Parathyroid adenoma (tissue), 2 donors: ENCODE results near the gene MRPL23.

Experiments used
- H2AFZ ChIP-seq: fragments of 300-600 bp; sonication (generic); one replicate; pipeline ENCODE4 v1.7.0; 2017; ENCODE audit warnings: antibody characterized with exemption, mild to moderate bottlenecking
- H3K27ac ChIP-seq: fragments of 300-600 bp; sonication (generic); one replicate; pipeline ENCODE4 v1.7.0; 2017
- H3K27me3 ChIP-seq: fragments of 300-600 bp; sonication (generic); one replicate; pipeline ENCODE4 v1.7.0; 2017; ENCODE audit warnings: low read length; ENCODE audit not compliant: control insufficient read depth, insufficient read depth
- H3K36me3 ChIP-seq: fragments of 300-600 bp; sonication (generic); one replicate; pipeline ENCODE4 v1.7.0; 2017; ENCODE audit warnings: low read length; ENCODE audit not compliant: control insufficient read depth, insufficient read depth
- H3K4me1 ChIP-seq: fragments of 300-600 bp; sonication (generic); one replicate; pipeline ENCODE4 v1.7.0; 2017; ENCODE audit warnings: control low read depth
- H3K4me2 ChIP-seq: fragments of 300-600 bp; sonication (generic); one replicate; pipeline ENCODE4 v1.7.0; 2017; ENCODE audit warnings: low read length
- H3K4me3 ChIP-seq: fragments of 300-600 bp; sonication (generic); one replicate; pipeline ENCODE4 v1.7.0; 2017; ENCODE audit warnings: low read depth, low read length
- H3K79me2 ChIP-seq: fragments of 300-600 bp; sonication (generic); one replicate; pipeline ENCODE4 v1.7.0; 2017; ENCODE audit warnings: control low read depth
- H3K9ac ChIP-seq: fragments of 300-600 bp; sonication (generic); one replicate; pipeline ENCODE4 v1.7.0; 2017; ENCODE audit warnings: mild to moderate bottlenecking
- H3K9me3 ChIP-seq: fragments of 300-600 bp; sonication (generic); one replicate; pipeline ENCODE4 v1.7.0; 2017; ENCODE audit warnings: low read length; ENCODE audit not compliant: control insufficient read depth
- CTCF ChIP-seq: fragments of 300-600 bp; sonication (generic); IDR thresholded peaks from one replicate; pipeline ENCODE4 v1.7.0; 2017; ENCODE audit warnings: antibody characterized with exemption, mild to moderate bottlenecking
- donor health status: primary hyperparathyroidism.

Gene MRPL23

GRCh38 chr11:1927026-1927847 is 19.9 kb upstream of the MRPL23 start:
- no peak overlapping the region for H3K4me3 ChIP-seq

GRCh38 chr11:1927848-1928469 is 19.2 kb upstream of the MRPL23 start:
- H3K4me3 ChIP-seq: no peak overlapping the region
- no peaks in the 10 kb centered on the region for H3K9me3 ChIP-seq
- H3K9ac ChIP-seq: no peak overlapping the region
- H3K27ac ChIP-seq: no peak overlapping the region
- H3K4me2 ChIP-seq: no peak overlapping the region
- H3K4me1 ChIP-seq: no peaks in the 10 kb centered on the region
- H3K79me2 ChIP-seq: no peaks in the 10 kb centered on the region
- H3K27me3 ChIP-seq: no peaks in the 10 kb centered on the region
- no peak for TF ChIP-seq CTCF
- H2AFZ ChIP-seq: no peak overlapping the region
- H3K36me3 ChIP-seq: no peaks in the 10 kb centered on the region

More at GRCh38 chr11:1927026-1927847, 19.9 kb upstream of the MRPL23 start:
- no peak for TF ChIP-seq CTCF
- Histone ChIP-seq H2AFZ (no peak overlapping the region), H3K27me3 (no peaks in the 10 kb centered on the region), H3K27ac (no peak overlapping the region), H3K79me2 (no peaks in the 10 kb centered on the region), H3K36me3 (no peaks in the 10 kb centered on the region), H3K4me1 (no peaks in the 10 kb centered on the region), H3K9me3 (no peaks in the 10 kb centered on the region), H3K9ac (no peak overlapping the region), H3K4me2 (no peak overlapping the region)

- no peak for TF ChIP-seq CTCF
- no peaks in the 10 kb centered on the region for H3K36me3 ChIP-seq
- H3K4me1 ChIP-seq: no peaks in the 10 kb centered on the region
- no peak overlapping the region for H3K9ac ChIP-seq
- H3K4me2 ChIP-seq: no peak overlapping the region
- no peaks in the 10 kb centered on the region for H3K79me2 ChIP-seq
- no peak overlapping the region for H2AFZ ChIP-seq
- H3K27ac ChIP-seq: no peak overlapping the region
- H3K4me3 ChIP-seq: no peak overlapping the region
- no peaks in the 10 kb centered on the region for H3K27me3 ChIP-seq
- H3K9me3 ChIP-seq: no peaks in the 10 kb centered on the region
Measured at GRCh38 chr11:1928470-1928890, 18.7 kb upstream of the MRPL23 start.

GRCh38 chr11:1928891-1929541 is 18.1 kb upstream of the MRPL23 start:
- Histone ChIP-seq H3K4me2 (no peak overlapping the region), H3K4me1 (no peaks in the 10 kb centered on the region), H3K4me3 (no peak overlapping the region), H3K79me2 (no peaks in the 10 kb centered on the region), H3K9ac (no peak overlapping the region), H3K27ac (no peak overlapping the region), H3K36me3 (no peaks in the 10 kb centered on the region), H3K9me3 (no peaks in the 10 kb centered on the region), H2AFZ (no peak overlapping the region), H3K27me3 (no peaks in the 10 kb centered on the region)
- TF ChIP-seq CTCF: no peak
